Progenitor cell of endocrine pancreas (in vitro differentiated cells): ENCODE measurements around the gene NLRP14. TPM values are rescaled to one million over a fixed set of nuclear protein-coding genes. Genes with fewer than 3 reads are reported as not detected.
A peak's percentile ranks its signal among the peaks of the same experiment; 100 is the strongest.

Experiments
- DNase-seq: peaks from one replicate; pipeline ENCODE4 v3.0.0; 2021; ENCODE audit warnings: low spot score; ENCODE audit not compliant: unreplicated experiment
- H3K27ac Mint-ChIP-seq: 2 replicates; pipeline ENCODE4 v1.8.0; 2021; ENCODE audit warnings: mild to moderate bottlenecking, moderate library complexity, mixed read lengths
- H3K27me3 Mint-ChIP-seq: 2 replicates; pipeline ENCODE4 v1.8.0; 2021; ENCODE audit warnings: mixed read lengths
- H3K36me3 Mint-ChIP-seq: 2 replicates; pipeline ENCODE4 v1.8.0; 2022; ENCODE audit warnings: mixed read lengths; ENCODE audit not compliant: insufficient read depth
- H3K4me1 Mint-ChIP-seq: 2 replicates; pipeline ENCODE4 v1.8.0; 2021; ENCODE audit warnings: low read depth, mixed read lengths
- H3K4me3 Mint-ChIP-seq: 2 replicates; pipeline ENCODE4 v1.8.0; 2021; ENCODE audit warnings: low read depth, mild to moderate bottlenecking, moderate library complexity, mixed read lengths
- H3K9me3 Mint-ChIP-seq: 2 replicates; pipeline ENCODE4 v1.8.0; 2021; ENCODE audit warnings: low read depth, mixed read lengths
- long read RNA-seq: library from polyadenylated mRNA; unstranded; transcript quantifications from one replicate; pipeline ENCODE4 v2.0.0, GENCODE V29; 2020
- total RNA-seq: library from RNA; stranded (reverse); gene quantifications from 2 replicates; pipeline ENCODE4 v1.2.1, GENCODE V29; 2021
- TF ChIP-seq, protein P1 (sequence below): fragments of 200-600 bp; sonication (generic); IDR thresholded peaks from one replicate; pipeline ENCODE4 v1.5.0; 2021; ENCODE audit warnings: antibody characterized with exemption, mild to moderate bottlenecking; ENCODE audit not compliant: unreplicated experiment

NLRP14 gene, protein sequence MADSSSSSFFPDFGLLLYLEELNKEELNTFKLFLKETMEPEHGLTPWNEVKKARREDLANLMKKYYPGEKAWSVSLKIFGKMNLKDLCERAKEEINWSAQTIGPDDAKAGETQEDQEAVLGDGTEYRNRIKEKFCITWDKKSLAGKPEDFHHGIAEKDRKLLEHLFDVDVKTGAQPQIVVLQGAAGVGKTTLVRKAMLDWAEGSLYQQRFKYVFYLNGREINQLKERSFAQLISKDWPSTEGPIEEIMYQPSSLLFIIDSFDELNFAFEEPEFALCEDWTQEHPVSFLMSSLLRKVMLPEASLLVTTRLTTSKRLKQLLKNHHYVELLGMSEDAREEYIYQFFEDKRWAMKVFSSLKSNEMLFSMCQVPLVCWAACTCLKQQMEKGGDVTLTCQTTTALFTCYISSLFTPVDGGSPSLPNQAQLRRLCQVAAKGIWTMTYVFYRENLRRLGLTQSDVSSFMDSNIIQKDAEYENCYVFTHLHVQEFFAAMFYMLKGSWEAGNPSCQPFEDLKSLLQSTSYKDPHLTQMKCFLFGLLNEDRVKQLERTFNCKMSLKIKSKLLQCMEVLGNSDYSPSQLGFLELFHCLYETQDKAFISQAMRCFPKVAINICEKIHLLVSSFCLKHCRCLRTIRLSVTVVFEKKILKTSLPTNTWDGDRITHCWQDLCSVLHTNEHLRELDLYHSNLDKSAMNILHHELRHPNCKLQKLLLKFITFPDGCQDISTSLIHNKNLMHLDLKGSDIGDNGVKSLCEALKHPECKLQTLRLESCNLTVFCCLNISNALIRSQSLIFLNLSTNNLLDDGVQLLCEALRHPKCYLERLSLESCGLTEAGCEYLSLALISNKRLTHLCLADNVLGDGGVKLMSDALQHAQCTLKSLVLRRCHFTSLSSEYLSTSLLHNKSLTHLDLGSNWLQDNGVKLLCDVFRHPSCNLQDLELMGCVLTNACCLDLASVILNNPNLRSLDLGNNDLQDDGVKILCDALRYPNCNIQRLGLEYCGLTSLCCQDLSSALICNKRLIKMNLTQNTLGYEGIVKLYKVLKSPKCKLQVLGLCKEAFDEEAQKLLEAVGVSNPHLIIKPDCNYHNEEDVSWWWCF
- 0.26 and 0.29 TPM in 2 replicates for total RNA-seq
- long read RNA-seq, partial matches to known transcripts, result 2 of 2 reads
- long read RNA-seq, other reads (novel, unspliced or antisense), result 0 of 2 reads

DNA sequence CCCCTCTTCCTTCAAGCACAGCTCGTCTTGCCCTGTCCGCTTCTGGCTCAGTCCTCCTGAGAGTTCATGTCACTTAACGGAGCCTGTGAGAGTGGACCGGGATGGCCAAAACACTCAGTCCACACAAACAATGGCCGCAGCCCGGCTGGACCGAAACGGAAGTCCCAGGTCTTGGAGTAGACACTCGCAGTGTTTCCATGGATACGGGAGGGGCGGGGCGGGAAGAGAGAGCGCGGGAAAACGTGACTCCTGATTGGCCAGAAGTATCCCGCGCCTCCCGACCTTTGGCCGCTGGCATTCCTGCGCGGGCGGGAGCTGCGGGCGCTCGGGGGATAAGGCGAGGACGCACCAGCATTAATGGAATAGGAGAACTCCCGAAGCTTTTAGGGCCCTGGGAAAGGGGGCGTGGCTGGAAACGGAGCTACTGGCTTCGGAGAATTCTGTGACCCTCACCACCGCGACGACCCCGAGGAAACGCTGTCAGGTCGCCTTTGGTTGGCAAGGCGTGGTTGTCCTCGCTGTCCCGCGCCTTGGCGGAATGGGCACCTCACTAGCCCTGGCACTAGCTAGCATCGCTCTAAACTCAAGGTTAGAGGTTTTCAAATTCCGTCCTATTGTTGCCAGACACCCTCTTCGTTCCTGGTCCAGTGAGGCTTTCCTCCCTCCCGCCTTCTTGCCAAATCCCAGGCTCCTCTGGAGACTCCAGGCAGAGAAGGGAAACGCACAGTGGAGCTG is at the start of gene NLRP14, which contains the start of gene ZNF214:
Gene NLRP14, plus strand, starts transcription at position 297 of the 735 bp plus-strand sequence. CDS start 18,108 bp downstream, outside the sequence.
Gene ZNF214, minus strand, starts transcription at position 164 of the 735 bp plus-strand sequence. CDS start 17,511 bp downstream, outside the sequence.
- peak within 1 kb of the TSS; percentile 96 for H3K27ac Mint-ChIP-seq
- H3K4me3 Mint-ChIP-seq, result peak within 1 kb of the TSS; percentile 94
- DNase-seq, result peak; percentile 86
- H3K36me3 Mint-ChIP-seq, result peaks cover 3% of the 10 kb centered on the region
- TF ChIP-seq, protein P1, sequence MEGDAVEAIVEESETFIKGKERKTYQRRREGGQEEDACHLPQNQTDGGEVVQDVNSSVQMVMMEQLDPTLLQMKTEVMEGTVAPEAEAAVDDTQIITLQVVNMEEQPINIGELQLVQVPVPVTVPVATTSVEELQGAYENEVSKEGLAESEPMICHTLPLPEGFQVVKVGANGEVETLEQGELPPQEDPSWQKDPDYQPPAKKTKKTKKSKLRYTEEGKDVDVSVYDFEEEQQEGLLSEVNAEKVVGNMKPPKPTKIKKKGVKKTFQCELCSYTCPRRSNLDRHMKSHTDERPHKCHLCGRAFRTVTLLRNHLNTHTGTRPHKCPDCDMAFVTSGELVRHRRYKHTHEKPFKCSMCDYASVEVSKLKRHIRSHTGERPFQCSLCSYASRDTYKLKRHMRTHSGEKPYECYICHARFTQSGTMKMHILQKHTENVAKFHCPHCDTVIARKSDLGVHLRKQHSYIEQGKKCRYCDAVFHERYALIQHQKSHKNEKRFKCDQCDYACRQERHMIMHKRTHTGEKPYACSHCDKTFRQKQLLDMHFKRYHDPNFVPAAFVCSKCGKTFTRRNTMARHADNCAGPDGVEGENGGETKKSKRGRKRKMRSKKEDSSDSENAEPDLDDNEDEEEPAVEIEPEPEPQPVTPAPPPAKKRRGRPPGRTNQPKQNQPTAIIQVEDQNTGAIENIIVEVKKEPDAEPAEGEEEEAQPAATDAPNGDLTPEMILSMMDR, result no peak
- no peaks in the 10 kb centered on the region for H3K9me3 Mint-ChIP-seq
- peaks cover 10% of the 10 kb centered on the region for H3K4me1 Mint-ChIP-seq
- H3K27me3 Mint-ChIP-seq, result peaks cover 13% of the 10 kb centered on the region

DNA sequence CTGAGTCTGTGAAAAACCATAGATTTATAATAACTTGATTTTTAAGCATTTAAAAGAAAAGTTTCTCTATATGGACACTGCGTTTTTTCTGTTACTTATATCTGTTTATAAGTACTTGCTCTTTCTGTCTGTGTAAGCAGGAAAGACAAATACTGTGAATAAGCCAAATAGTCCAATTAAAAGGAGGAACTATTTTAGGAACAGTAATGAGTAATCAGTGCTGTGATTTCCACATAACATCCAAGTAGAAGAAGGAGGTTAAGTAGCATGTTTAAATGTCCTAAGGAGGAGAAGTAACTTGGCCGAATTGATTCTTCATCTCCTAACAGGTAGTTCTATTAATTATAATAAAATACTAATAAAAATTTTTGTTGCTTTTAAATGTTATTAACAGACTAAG is 40.9 kb upstream of the NLRP14 start:
- H3K27me3 Mint-ChIP-seq, result no peaks in the 10 kb centered on the region
- no peak for DNase-seq
- no peaks in the 10 kb centered on the region for H3K9me3 Mint-ChIP-seq
- no peaks in the 10 kb centered on the region for H3K36me3 Mint-ChIP-seq
- H3K4me3 Mint-ChIP-seq, result no peak overlapping the region
- TF ChIP-seq, protein P1, result no peak
- H3K4me1 Mint-ChIP-seq, result no peaks in the 10 kb centered on the region
- H3K27ac Mint-ChIP-seq, result no peak overlapping the region

DNA sequence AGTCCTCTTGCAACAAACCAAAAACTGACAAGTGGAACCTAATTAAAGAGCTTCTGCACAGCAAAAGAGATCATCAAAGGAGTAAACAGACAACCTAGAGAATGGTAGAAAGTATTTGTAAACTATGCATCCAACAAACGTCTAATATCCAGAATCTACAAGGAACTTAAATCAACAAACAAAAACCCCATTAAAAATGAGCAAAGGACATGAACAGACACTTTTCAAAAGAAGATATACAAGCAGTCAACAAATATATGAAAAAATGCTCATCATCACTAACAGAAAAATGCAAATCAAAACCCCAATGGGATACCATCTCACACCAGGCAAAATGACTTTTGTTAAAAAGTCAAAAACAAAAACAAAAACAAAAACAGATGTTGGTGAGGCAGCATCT is 33.8 kb upstream of the NLRP14 start:
- no peak for DNase-seq
- Mint-ChIP-seq H3K27me3 (no peaks in the 10 kb centered on the region), H3K9me3 (peaks cover 4% of the 10 kb centered on the region), H3K36me3 (no peaks in the 10 kb centered on the region), H3K4me3 (no peak overlapping the region), H3K27ac (no peak overlapping the region), H3K4me1 (no peaks in the 10 kb centered on the region)
- TF ChIP-seq, protein P1, result no peak

DNA sequence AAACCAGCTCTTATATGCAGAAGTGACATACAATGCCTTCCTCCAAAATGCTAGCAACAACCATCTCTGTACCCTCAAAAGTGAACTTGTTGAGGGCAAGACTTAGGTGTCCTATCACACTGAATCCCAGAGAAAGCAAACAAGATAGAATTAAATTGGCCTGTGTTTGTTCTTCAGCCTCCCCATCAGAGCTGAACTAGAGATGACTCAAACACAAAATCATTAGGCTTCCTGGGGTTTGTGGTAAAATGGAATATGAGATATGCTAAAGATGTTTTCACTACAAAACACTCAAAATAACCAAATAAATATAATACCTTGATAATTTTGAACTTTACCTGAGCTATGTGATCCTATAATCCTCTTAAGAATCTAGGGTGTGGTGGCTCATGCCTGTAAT is 31.8 kb upstream of the NLRP14 start:
- no peak overlapping the region for H3K27ac Mint-ChIP-seq
- H3K27me3 Mint-ChIP-seq, result no peaks in the 10 kb centered on the region
- H3K9me3 Mint-ChIP-seq, result peaks cover 4% of the 10 kb centered on the region
- H3K36me3 Mint-ChIP-seq, result no peaks in the 10 kb centered on the region
- no peak for DNase-seq
- no peaks in the 10 kb centered on the region for H3K4me1 Mint-ChIP-seq
- H3K4me3 Mint-ChIP-seq, result no peak overlapping the region
- TF ChIP-seq, protein P1, result no peak
